Body of pancreas (tissue), 4 donors: ENCODE measurements around the gene KCTD15.

Experiments used
- POLR2A ChIP-seq, 3 donors: fragments of 450-650 bp; IDR thresholded peaks; one replicate each; pipeline ENCODE4 v1.6.1; 2016; ENCODE audit warnings: antibody characterized with exemption in 3 of 3, mild to moderate bottlenecking in 2 of 3
- TF ChIP-seq, protein P1 (sequence below), 7 experiments: fragments of 450-650 bp in 4 of 7; fragments of 200-600 bp in 3 of 7; sonication (generic) in 3 of 7; IDR thresholded peaks; one replicate each; pipeline ENCODE4 v1.5.1; 2016 to 2019; ENCODE audit warnings: antibody characterized with exemption in 7 of 7

DNA sequence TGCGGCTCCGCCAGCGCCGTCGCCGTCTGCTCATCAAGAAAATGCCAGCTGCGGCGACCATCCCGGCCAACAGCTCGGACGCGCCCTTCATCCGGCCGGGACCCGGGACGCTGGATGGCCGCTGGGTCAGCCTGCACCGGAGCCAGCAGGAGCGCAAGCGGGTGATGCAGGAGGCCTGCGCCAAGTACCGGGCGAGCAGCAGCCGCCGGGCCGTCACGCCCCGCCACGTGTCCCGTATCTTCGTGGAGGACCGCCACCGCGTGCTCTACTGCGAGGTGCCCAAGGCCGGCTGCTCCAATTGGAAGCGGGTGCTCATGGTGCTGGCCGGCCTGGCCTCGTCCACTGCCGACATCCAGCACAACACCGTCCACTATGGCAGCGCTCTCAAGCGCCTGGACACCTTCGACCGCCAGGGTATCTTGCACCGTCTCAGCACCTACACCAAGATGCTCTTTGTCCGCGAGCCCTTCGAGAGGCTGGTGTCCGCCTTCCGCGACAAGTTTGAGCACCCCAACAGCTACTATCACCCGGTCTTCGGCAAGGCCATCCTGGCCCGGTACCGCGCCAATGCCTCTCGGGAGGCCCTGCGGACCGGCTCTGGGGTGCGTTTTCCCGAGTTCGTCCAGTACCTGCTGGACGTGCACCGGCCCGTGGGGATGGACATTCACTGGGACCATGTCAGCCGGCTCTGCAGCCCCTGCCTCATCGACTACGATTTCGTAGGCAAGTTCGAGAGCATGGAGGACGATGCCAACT is 24.4 kb upstream of the KCTD15 start:
- TF ChIP-seq, protein P1, sequence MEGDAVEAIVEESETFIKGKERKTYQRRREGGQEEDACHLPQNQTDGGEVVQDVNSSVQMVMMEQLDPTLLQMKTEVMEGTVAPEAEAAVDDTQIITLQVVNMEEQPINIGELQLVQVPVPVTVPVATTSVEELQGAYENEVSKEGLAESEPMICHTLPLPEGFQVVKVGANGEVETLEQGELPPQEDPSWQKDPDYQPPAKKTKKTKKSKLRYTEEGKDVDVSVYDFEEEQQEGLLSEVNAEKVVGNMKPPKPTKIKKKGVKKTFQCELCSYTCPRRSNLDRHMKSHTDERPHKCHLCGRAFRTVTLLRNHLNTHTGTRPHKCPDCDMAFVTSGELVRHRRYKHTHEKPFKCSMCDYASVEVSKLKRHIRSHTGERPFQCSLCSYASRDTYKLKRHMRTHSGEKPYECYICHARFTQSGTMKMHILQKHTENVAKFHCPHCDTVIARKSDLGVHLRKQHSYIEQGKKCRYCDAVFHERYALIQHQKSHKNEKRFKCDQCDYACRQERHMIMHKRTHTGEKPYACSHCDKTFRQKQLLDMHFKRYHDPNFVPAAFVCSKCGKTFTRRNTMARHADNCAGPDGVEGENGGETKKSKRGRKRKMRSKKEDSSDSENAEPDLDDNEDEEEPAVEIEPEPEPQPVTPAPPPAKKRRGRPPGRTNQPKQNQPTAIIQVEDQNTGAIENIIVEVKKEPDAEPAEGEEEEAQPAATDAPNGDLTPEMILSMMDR (IDR thresholded peaks at IDR 0.05): no peak
- no peak for TF ChIP-seq POLR2A (IDR thresholded peaks at IDR 0.05)
